GM12873 (cell line): ENCODE results near the gene ZRANB1.

Source experiments
- CTCF ChIP-seq: IDR thresholded peaks from 2 replicates; pipeline ENCODE4 v1.5.1; 2012; ENCODE audit warnings: low read depth, mild to moderate bottlenecking, moderate library complexity, low read length, control low read depth; ENCODE audit not compliant: insufficient read depth; ENCODE audit errors: missing control alignments

Gene ZRANB1

GRCh38 chr10:124916098-124916584, 25.8 kb upstream of the ZRANB1 start:
- TF ChIP-seq CTCF, result no peak

DNA sequence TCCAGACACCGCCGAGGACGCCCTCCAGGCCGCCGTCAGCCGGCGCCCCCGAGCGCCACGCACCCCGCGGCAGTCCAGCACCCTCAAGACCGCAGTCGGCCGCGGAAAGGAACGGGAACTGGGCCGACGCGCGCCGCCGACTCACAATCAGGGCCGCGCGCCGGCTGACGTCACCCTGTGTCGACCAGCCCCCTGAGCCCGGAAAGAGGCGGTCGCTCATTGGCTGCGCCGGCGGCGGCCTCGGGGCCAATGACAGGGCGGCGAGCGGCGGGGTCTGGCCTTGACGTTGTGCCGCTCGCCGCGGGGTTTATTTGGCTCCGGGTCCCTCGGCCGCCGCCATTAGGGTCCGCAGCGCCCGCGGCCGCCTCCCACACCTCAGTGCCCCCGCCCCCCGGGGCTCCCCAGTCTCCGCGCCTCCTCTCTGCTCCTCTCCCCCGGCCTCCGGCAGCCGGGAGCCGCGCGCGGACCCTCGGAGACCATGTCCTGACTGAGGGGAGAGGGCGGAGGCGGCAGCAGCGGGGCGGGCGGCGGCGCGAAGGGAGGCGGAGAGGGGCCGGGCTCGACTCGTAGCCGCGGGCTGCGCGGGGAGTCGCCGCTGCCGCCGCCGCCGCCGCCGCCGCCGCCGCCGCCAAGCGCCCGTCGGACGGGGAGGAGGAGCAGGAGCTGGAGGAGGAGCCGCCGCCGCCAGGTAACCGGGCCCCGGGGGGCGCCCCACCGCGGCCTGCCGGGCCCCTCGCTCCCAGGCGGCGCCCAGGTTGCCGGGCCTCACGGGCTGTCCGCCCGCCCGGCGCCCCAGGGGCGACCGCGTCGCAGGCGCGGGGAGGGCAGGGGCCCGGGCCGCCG, 25.1 kb upstream of the ZRANB1 start:
- TF ChIP-seq CTCF, result no peak

GRCh38 chr10:124917428-124918190, 24.3 kb upstream of the ZRANB1 start:
- no peak for TF ChIP-seq CTCF

DNA sequence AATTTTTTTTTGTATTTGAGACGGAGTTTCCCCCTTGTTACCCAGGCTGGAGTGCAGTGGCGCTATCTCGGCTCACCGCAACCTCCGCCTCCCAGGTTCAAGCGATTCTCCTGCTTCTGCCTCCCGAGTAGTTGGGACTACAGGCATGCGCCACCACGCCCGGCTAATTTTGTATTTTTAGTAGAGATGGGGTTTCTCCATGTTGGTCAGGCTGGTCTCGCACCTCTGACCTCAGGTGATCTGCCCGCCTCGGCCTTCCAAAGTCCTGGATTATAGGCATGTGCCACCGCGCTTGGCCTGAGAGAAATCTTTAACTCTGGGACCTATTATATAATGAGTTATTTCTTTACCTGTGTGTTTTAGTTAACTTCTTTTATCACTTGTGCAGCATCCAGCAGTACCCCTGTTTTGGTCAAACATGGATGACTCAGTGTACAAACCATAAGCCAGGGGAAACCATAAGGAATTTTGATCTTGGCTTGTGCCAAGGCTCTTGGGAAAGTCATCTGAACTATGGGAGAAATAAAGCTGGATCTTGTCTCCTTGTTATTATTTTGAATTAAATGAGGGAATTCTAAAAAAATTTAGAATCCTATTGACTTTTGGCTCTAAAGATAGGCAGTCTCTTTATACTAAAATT, 23.6 kb upstream of the ZRANB1 start:
- TF ChIP-seq CTCF, result no peak

- TF ChIP-seq CTCF, result no peak
Measured at GRCh38 chr10:124918906-124919305, 23.0 kb upstream of the ZRANB1 start.

GRCh38 chr10:124921261-124921660, 20.7 kb upstream of the ZRANB1 start:
- no peak for TF ChIP-seq CTCF

DNA sequence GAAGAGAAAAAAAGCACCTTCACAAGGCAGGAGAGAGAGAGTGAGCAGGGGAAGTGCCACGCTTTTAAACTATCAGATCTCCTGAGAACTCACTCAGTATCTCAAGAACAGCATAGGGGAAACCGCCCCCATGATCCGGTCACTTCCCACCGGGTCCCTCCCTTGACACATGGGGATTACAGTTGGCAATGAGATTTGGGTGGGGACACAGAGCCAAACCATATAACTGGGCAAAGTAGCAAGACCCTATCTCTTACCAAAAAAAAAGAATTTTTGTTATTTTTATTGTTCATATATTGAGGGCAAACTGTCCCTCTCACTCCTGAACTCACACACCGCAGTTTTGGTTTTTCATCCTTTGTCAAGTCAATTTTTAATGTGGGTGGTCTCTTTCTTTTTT, 18.2 kb upstream of the ZRANB1 start:
- no peak for TF ChIP-seq CTCF
